HG03565 (cell line): ENCODE results near the gene SCGB3A2.
"Not testable (repeated sequence)": the region's sequence is repeated elsewhere in the genome, so short reads cannot be mapped to it uniquely, and the experiment has no call there.

Experiments used
- ATAC-seq: cut with Tn5 transposase; IDR thresholded peaks from one replicate; pipeline ENCODE4 v1.9.1; 2021; ENCODE audit warnings: mild to moderate bottlenecking, moderate library complexity; ENCODE audit not compliant: unreplicated experiment

Gene SCGB3A2

GRCh38 chr5:147860641-147861025 is 17.9 kb upstream of the SCGB3A2 start:
- ATAC-seq: no peak

- no peak for ATAC-seq
Measured at GRCh38 chr5:147863454-147864158, 14.9 kb upstream of the SCGB3A2 start.

- ATAC-seq: no peak
Measured at GRCh38 chr5:147869112-147869511, 9.4 kb upstream of the SCGB3A2 start.

- not testable (repeated sequence) for ATAC-seq
Measured at GRCh38 chr5:147869892-147870291, 8.6 kb upstream of the SCGB3A2 start.

GRCh38 chr5:147871980-147872549 is 6.4 kb upstream of the SCGB3A2 start:
- ATAC-seq: not testable (repeated sequence)

GRCh38 chr5:147872744-147873435 is 5.6 kb upstream of the SCGB3A2 start:
- ATAC-seq: not testable (repeated sequence)

- ATAC-seq: not testable (repeated sequence)
Measured at GRCh38 chr5:147874118-147874875, 4.2 kb upstream of the SCGB3A2 start.

GRCh38 chr5:147874910-147875367 is 3.6 kb upstream of the SCGB3A2 start:
- no peak for ATAC-seq

GRCh38 chr5:147876141-147876540 is 2.4 kb upstream of the SCGB3A2 start:
- no peak for ATAC-seq

- ATAC-seq: no peak
Measured at GRCh38 chr5:147876626-147877025, 1.9 kb upstream of the SCGB3A2 start.

- ATAC-seq: no peak
Measured at GRCh38 chr5:147879784-147880183, 1.3 kb downstream of the SCGB3A2 start.

- no peak for ATAC-seq
Measured at GRCh38 chr5:147880487-147880886, 2.0 kb downstream of the SCGB3A2 start.

GRCh38 chr5:147882586-147883313 is 4.2 kb downstream of the SCGB3A2 start:
- no peak for ATAC-seq

- no peak for ATAC-seq
Measured at GRCh38 chr5:147887026-147887627, 8.6 kb downstream of the SCGB3A2 start.

- ATAC-seq: no peak
Measured at GRCh38 chr5:147887930-147888329, 9.4 kb downstream of the SCGB3A2 start.

- ATAC-seq: no peak
Measured at GRCh38 chr5:147892696-147893296, 14.3 kb downstream of the SCGB3A2 start.

GRCh38 chr5:147893820-147894219 is 15.3 kb downstream of the SCGB3A2 start:
- no peak for ATAC-seq

GRCh38 chr5:147895864-147896263 is 17.4 kb downstream of the SCGB3A2 start:
- no peak for ATAC-seq

- ATAC-seq: no peak
Measured at GRCh38 chr5:147898875-147899401, 20.4 kb downstream of the SCGB3A2 start.
